Fibroblast of skin of right quadriceps (primary cell): Measurements from ENCODE around the gene TFPI.
"Not testable (repeated sequence)": the region's sequence is repeated elsewhere in the genome, so short reads cannot be mapped to it uniquely, and the experiment has no call there.

Experiments
- DNase-seq: peaks from one replicate; pipeline ENCODE4 v3.0.0-alpha.2; 2013

Gene TFPI

GRCh38 chr2:187527262-187527661, 27.0 kb downstream of the TFPI start:
- peak; percentile 76 for DNase-seq

GRCh38 chr2:187526792-187527191, 27.4 kb downstream of the TFPI start:
- DNase-seq = no peak

- DNase-seq = no peak
Measured at GRCh38 chr2:187525163-187525900, 28.9 kb downstream of the TFPI start.

GRCh38 chr2:187523325-187523724, 30.9 kb downstream of the TFPI start:
- DNase-seq = no peak

GRCh38 chr2:187520121-187520624, 34.1 kb downstream of the TFPI start:
- DNase-seq = no peak

GRCh38 chr2:187519419-187520120, 34.7 kb downstream of the TFPI start:
- no peak for DNase-seq

- DNase-seq = not testable (repeated sequence)
Measured at GRCh38 chr2:187517750-187518361, 36.4 kb downstream of the TFPI start.

- not testable (repeated sequence) for DNase-seq
Measured at GRCh38 chr2:187516630-187517510, 37.4 kb downstream of the TFPI start.

GRCh38 chr2:187514930-187515329, 39.3 kb downstream of the TFPI start:
- DNase-seq = no peak

GRCh38 chr2:187514235-187514829, 39.9 kb downstream of the TFPI start:
- DNase-seq = not testable (repeated sequence)

- peak; percentile 16 for DNase-seq
Measured at GRCh38 chr2:187513460-187514234, 40.6 kb downstream of the TFPI start.

GRCh38 chr2:187511356-187512315, 42.6 kb downstream of the TFPI start:
- no peak for DNase-seq

- DNase-seq = not testable (repeated sequence)
Measured at GRCh38 chr2:187510419-187511355, 43.5 kb downstream of the TFPI start.

- DNase-seq = no peak
Measured at GRCh38 chr2:187509667-187510417, 44.4 kb downstream of the TFPI start.

- DNase-seq = no peak
Measured at GRCh38 chr2:187506416-187506815, 47.8 kb downstream of the TFPI start.

GRCh38 chr2:187505065-187505672, 49.1 kb downstream of the TFPI start:
- DNase-seq = no peak

GRCh38 chr2:187504312-187504921, 49.8 kb downstream of the TFPI start:
- no peak for DNase-seq
